ENCODE results near the gene FTCDNL1.

The FTCDNL1 gene

GRCh38 chr2:199756211-199756610 is 94.8 kb downstream of the FTCDNL1 start:
- Histone ChIP-seq H2AFZ (ENCODE audit: low read depth, low read length) (no peak overlapping the region), H3K9ac (ENCODE audit: low read length) (no peak overlapping the region), H3K4me1 (ENCODE audit: control insufficient read depth, insufficient read depth, low read depth, low read length) (no peaks in the 10 kb centered on the region), H4K8ac (ENCODE audit: low read length) (no peak overlapping the region), H2BK12ac (ENCODE audit: low read length in 2 of 2) (no peak overlapping the region), H3K18ac (ENCODE audit: low read depth in 1 of 2, low read length in 2 of 2) (no peak overlapping the region), H3K79me1 (replicated peaks; ENCODE audit: low read length, poor library complexity, severe bottlenecking) (no peaks in the 10 kb centered on the region), H3K9me3 (ENCODE audit: control insufficient read depth, low read length) (peaks cover 5% of the 10 kb centered on the region), H4K91ac (ENCODE audit: low read length) (no peak overlapping the region), H3K4me2 (ENCODE audit: low read length, poor library complexity, severe bottlenecking) (no peak overlapping the region), H3K23ac (ENCODE audit: low read length in 2 of 2) (no peak overlapping the region), H3K36me3 (ENCODE audit: control insufficient read depth in 1 of 2, insufficient read depth in 2 of 2, low read depth in 1 of 2, low read length in 2 of 2) (no peaks in the 10 kb centered on the region), H3K14ac (ENCODE audit: low read length in 2 of 2) (no peak overlapping the region), H2AK5ac (ENCODE audit: low read length, severe bottlenecking) (no peak overlapping the region), H2BK120ac (ENCODE audit: low read depth, low read length) (no peak overlapping the region), H2BK15ac (ENCODE audit: low read depth, poor library complexity, severe bottlenecking) (no peak overlapping the region), H3K4me3 (ENCODE audit: insufficient read depth in 1 of 2, low read depth in 1 of 2, low read length in 2 of 2) (no peak overlapping the region), H3K27ac (ENCODE audit: low read length, poor library complexity, severe bottlenecking) (no peak overlapping the region), H3K27me3 (ENCODE audit: control insufficient read depth in 1 of 2, insufficient read depth in 1 of 2, low read length in 2 of 2) (peaks cover 4 to 6% of the 10 kb centered on the region in 2 experiments), H2BK5ac (ENCODE audit: low read depth, low read length, poor library complexity, severe bottlenecking) (no peak overlapping the region), H3K4ac (ENCODE audit: low read depth in 1 of 2, low read length in 2 of 2) (no peak overlapping the region)
- DNase-seq = no peak
- WGBS = 84% methylated on average over 3 of the region's 3 CpGs

DNA sequence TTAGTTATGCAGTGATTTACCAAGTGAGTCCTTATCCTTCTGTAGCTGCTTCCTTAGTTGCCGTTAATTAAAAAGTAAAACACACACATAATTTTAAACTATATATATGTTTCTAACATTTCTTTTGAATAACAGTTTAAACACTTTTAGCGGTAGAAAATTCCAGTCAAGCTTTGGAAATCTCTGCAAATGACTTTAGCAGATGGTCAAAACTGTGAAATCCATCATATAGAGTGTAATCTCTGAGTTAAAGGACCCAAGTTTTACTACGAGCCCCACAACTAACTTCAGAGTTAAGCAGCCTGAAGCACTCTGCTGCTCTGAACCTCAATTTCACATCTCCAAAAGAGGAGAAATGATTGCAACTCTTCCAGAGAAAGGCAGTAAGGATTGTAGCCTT is 96.2 kb downstream of the FTCDNL1 start:
- Histone ChIP-seq H2AK5ac (ENCODE audit: low read length, severe bottlenecking) (no peak overlapping the region), H3K4me3 (ENCODE audit: insufficient read depth in 1 of 2, low read depth in 1 of 2, low read length in 2 of 2) (no peak overlapping the region), H3K4ac (ENCODE audit: low read depth in 1 of 2, low read length in 2 of 2) (no peak overlapping the region), H3K23ac (ENCODE audit: low read length in 2 of 2) (no peak overlapping the region), H2AFZ (ENCODE audit: low read depth, low read length) (no peak overlapping the region), H2BK12ac (ENCODE audit: low read length in 2 of 2) (no peak overlapping the region), H4K8ac (ENCODE audit: low read length) (no peak overlapping the region), H2BK15ac (ENCODE audit: low read depth, poor library complexity, severe bottlenecking) (no peak overlapping the region), H3K27ac (ENCODE audit: low read length, poor library complexity, severe bottlenecking) (no peak overlapping the region), H3K36me3 (ENCODE audit: control insufficient read depth in 1 of 2, insufficient read depth in 2 of 2, low read depth in 1 of 2, low read length in 2 of 2) (no peaks in the 10 kb centered on the region), H3K9me3 (ENCODE audit: control insufficient read depth, low read length) (peaks cover 5% of the 10 kb centered on the region), H3K18ac (ENCODE audit: low read depth in 1 of 2, low read length in 2 of 2) (no peak overlapping the region), H2BK5ac (ENCODE audit: low read depth, low read length, poor library complexity, severe bottlenecking) (no peak overlapping the region), H3K27me3 (ENCODE audit: control insufficient read depth in 1 of 2, insufficient read depth in 1 of 2, low read length in 2 of 2) (peaks cover 6 to 7% of the 10 kb centered on the region in 2 experiments), H3K9ac (ENCODE audit: low read length) (no peak overlapping the region), H4K91ac (ENCODE audit: low read length) (no peak overlapping the region), H2BK120ac (ENCODE audit: low read depth, low read length) (no peak overlapping the region), H3K79me1 (replicated peaks; ENCODE audit: low read length, poor library complexity, severe bottlenecking) (no peaks in the 10 kb centered on the region), H3K4me2 (ENCODE audit: low read length, poor library complexity, severe bottlenecking) (no peak overlapping the region), H3K14ac (ENCODE audit: low read length in 2 of 2) (no peak overlapping the region), H3K4me1 (ENCODE audit: control insufficient read depth, insufficient read depth, low read depth, low read length) (no peaks in the 10 kb centered on the region)
- DNase-seq = no peak
- no CpG with 5 or more reads among the region's 3 CpGs for WGBS

- no peak for DNase-seq
- no peaks in the 10 kb centered on the region for H3K4me1 ChIP-seq (ENCODE audit: control insufficient read depth, insufficient read depth, low read depth, low read length)
- H3K4me2 ChIP-seq (ENCODE audit: low read length, poor library complexity, severe bottlenecking) = no peak overlapping the region
- no peak overlapping the region for H3K18ac ChIP-seq (ENCODE audit: low read depth in 1 of 2, low read length in 2 of 2)
- H3K4me3 ChIP-seq (ENCODE audit: insufficient read depth in 1 of 2, low read depth in 1 of 2, low read length in 2 of 2) = no peak overlapping the region
- no peak overlapping the region for H2AFZ ChIP-seq (ENCODE audit: low read depth, low read length)
- no peaks in the 10 kb centered on the region for H3K79me1 ChIP-seq (replicated peaks; ENCODE audit: low read length, poor library complexity, severe bottlenecking)
- H3K14ac ChIP-seq (ENCODE audit: low read length in 2 of 2) = no peak overlapping the region
- H3K36me3 ChIP-seq (ENCODE audit: control insufficient read depth in 1 of 2, insufficient read depth in 2 of 2, low read depth in 1 of 2, low read length in 2 of 2) = no peaks in the 10 kb centered on the region
- H3K27me3 ChIP-seq (ENCODE audit: control insufficient read depth in 1 of 2, insufficient read depth in 1 of 2, low read length in 2 of 2) = peaks cover 6 to 7% of the 10 kb centered on the region in 2 experiments
- H2BK5ac ChIP-seq (ENCODE audit: low read depth, low read length, poor library complexity, severe bottlenecking) = no peak overlapping the region
- no peak overlapping the region for H3K27ac ChIP-seq (ENCODE audit: low read length, poor library complexity, severe bottlenecking)
- H2BK15ac ChIP-seq (ENCODE audit: low read depth, poor library complexity, severe bottlenecking) = no peak overlapping the region
- H2AK5ac ChIP-seq (ENCODE audit: low read length, severe bottlenecking) = no peak overlapping the region
- no peak overlapping the region for H3K23ac ChIP-seq (ENCODE audit: low read length in 2 of 2)
- H2BK120ac ChIP-seq (ENCODE audit: low read depth, low read length) = no peak overlapping the region
- no peak overlapping the region for H4K91ac ChIP-seq (ENCODE audit: low read length)
- H2BK12ac ChIP-seq (ENCODE audit: low read length in 2 of 2) = no peak overlapping the region
- H4K8ac ChIP-seq (ENCODE audit: low read length) = no peak overlapping the region
- 74% methylated on average over 6 of the region's 8 CpGs for WGBS
- peaks cover 5% of the 10 kb centered on the region for H3K9me3 ChIP-seq (ENCODE audit: control insufficient read depth, low read length)
- H3K4ac ChIP-seq (ENCODE audit: low read depth in 1 of 2, low read length in 2 of 2) = no peak overlapping the region
- H3K9ac ChIP-seq (ENCODE audit: low read length) = no peak overlapping the region
Observed at GRCh38 chr2:199751492-199752120, 99.4 kb downstream of the FTCDNL1 start.

GRCh38 chr2:199749571-199749970 is 101.4 kb downstream of the FTCDNL1 start:
- H3K9me3 ChIP-seq (ENCODE audit: control insufficient read depth, low read length) = peaks cover 5% of the 10 kb centered on the region
- DNase-seq = no peak
- H3K4me1 ChIP-seq (ENCODE audit: control insufficient read depth, insufficient read depth, low read depth, low read length) = no peaks in the 10 kb centered on the region
- H3K23ac ChIP-seq (ENCODE audit: low read length in 2 of 2) = no peak overlapping the region
- no peak overlapping the region for H3K27ac ChIP-seq (ENCODE audit: low read length, poor library complexity, severe bottlenecking)
- no peak overlapping the region for H4K91ac ChIP-seq (ENCODE audit: low read length)
- no peak overlapping the region for H2BK5ac ChIP-seq (ENCODE audit: low read depth, low read length, poor library complexity, severe bottlenecking)
- no peak overlapping the region for H3K4ac ChIP-seq (ENCODE audit: low read depth in 1 of 2, low read length in 2 of 2)
- no peak overlapping the region for H2AK5ac ChIP-seq (ENCODE audit: low read length, severe bottlenecking)
- H3K27me3 ChIP-seq (ENCODE audit: control insufficient read depth in 1 of 2, insufficient read depth in 1 of 2, low read length in 2 of 2) = peaks cover 6 to 7% of the 10 kb centered on the region in 2 experiments
- H3K14ac ChIP-seq (ENCODE audit: low read length in 2 of 2) = no peak overlapping the region
- H2BK12ac ChIP-seq (ENCODE audit: low read length in 2 of 2) = no peak overlapping the region
- H2BK15ac ChIP-seq (ENCODE audit: low read depth, poor library complexity, severe bottlenecking) = no peak overlapping the region
- H3K79me1 ChIP-seq (replicated peaks; ENCODE audit: low read length, poor library complexity, severe bottlenecking) = no peaks in the 10 kb centered on the region
- WGBS = 82% methylated on average over 5 of the region's 5 CpGs
- H3K4me2 ChIP-seq (ENCODE audit: low read length, poor library complexity, severe bottlenecking) = no peak overlapping the region
- H2AFZ ChIP-seq (ENCODE audit: low read depth, low read length) = no peak overlapping the region
- H3K18ac ChIP-seq (ENCODE audit: low read depth in 1 of 2, low read length in 2 of 2) = no peak overlapping the region
- H4K8ac ChIP-seq (ENCODE audit: low read length) = no peak overlapping the region
- no peak overlapping the region for H2BK120ac ChIP-seq (ENCODE audit: low read depth, low read length)
- no peak overlapping the region for H3K4me3 ChIP-seq (ENCODE audit: insufficient read depth in 1 of 2, low read depth in 1 of 2, low read length in 2 of 2)
- no peak overlapping the region for H3K9ac ChIP-seq (ENCODE audit: low read length)
- H3K36me3 ChIP-seq (ENCODE audit: control insufficient read depth in 1 of 2, insufficient read depth in 2 of 2, low read depth in 1 of 2, low read length in 2 of 2) = no peaks in the 10 kb centered on the region
